Superior temporal gyrus (tissue), 1 donor: ENCODE data around the gene TGFBR2.

Experiments
- DNase-seq: peaks from one replicate; pipeline ENCODE4 v3.0.0-alpha.2; 2016; ENCODE audit errors: extremely low spot score

The TGFBR2 gene

GRCh38 chr3:30719536-30719935, 113.1 kb downstream of the TGFBR2 start:
- DNase-seq, result no peak

GRCh38 chr3:30720586-30721313, 114.3 kb downstream of the TGFBR2 start:
- no peak for DNase-seq

- no peak for DNase-seq
These were observed 114.9 kb downstream of the TGFBR2 start for GRCh38 chr3:30721314-30721634.

- DNase-seq, result no peak
These were observed 116.8 kb downstream of the TGFBR2 start for GRCh38 chr3:30723211-30723610.

GRCh38 chr3:30724863-30725262, 118.5 kb downstream of the TGFBR2 start:
- DNase-seq, result no peak

GRCh38 chr3:30728143-30728542, 121.7 kb downstream of the TGFBR2 start:
- DNase-seq, result no peak

GRCh38 chr3:30729512-30729911, 123.1 kb downstream of the TGFBR2 start:
- no peak for DNase-seq

- no peak for DNase-seq
These were observed 123.5 kb downstream of the TGFBR2 start for GRCh38 chr3:30729936-30730335.

GRCh38 chr3:30730967-30731366, 124.6 kb downstream of the TGFBR2 start:
- no peak for DNase-seq

- no peak for DNase-seq
These were observed 126.8 kb downstream of the TGFBR2 start for GRCh38 chr3:30733209-30733608.

- DNase-seq, result no peak
These were observed 127.3 kb downstream of the TGFBR2 start for GRCh38 chr3:30733696-30734095.

GRCh38 chr3:30737743-30738499, 131.5 kb downstream of the TGFBR2 start:
- DNase-seq, result no peak

- no peak for DNase-seq
These were observed 132.2 kb downstream of the TGFBR2 start for GRCh38 chr3:30738605-30739004.

- no peak for DNase-seq
These were observed 135.5 kb downstream of the TGFBR2 start for GRCh38 chr3:30741889-30742288.

GRCh38 chr3:30742796-30743619, 136.6 kb downstream of the TGFBR2 start:
- no peak for DNase-seq
